Measurements from ENCODE around the gene ECM1.

Gene ECM1

DNA sequence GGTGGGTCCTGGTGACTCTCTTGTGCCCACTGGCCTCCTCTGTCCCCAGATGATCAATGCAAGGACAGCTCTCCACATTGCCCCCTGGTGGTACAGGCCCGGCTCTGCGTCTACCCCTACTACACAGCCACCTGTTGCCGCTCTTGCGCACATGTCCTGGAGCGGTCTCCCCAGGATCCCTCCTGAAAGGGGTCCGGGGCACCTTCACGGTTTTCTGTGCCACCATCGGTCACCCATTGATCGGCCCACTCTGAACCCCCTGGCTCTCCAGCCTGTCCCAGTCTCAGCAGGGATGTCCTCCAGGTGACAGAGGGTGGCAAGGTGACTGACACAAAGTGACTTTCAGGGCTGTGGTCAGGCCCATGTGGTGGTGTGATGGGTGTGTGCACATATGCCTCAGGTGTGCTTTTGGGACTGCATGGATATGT is 52.1 kb downstream of the ECM1 start:
- DNase-seq, result peak; percentile 75

- peak; percentile 84 for DNase-seq
These were observed 52.8 kb downstream of the ECM1 start for GRCh38 chr1:150560576-150561253.

GRCh38 chr1:150561254-150561973 is 53.5 kb downstream of the ECM1 start:
- peak; percentile 73 for DNase-seq

GRCh38 chr1:150561974-150562445 is 54.1 kb downstream of the ECM1 start:
- DNase-seq, result peak; percentile 85

DNA sequence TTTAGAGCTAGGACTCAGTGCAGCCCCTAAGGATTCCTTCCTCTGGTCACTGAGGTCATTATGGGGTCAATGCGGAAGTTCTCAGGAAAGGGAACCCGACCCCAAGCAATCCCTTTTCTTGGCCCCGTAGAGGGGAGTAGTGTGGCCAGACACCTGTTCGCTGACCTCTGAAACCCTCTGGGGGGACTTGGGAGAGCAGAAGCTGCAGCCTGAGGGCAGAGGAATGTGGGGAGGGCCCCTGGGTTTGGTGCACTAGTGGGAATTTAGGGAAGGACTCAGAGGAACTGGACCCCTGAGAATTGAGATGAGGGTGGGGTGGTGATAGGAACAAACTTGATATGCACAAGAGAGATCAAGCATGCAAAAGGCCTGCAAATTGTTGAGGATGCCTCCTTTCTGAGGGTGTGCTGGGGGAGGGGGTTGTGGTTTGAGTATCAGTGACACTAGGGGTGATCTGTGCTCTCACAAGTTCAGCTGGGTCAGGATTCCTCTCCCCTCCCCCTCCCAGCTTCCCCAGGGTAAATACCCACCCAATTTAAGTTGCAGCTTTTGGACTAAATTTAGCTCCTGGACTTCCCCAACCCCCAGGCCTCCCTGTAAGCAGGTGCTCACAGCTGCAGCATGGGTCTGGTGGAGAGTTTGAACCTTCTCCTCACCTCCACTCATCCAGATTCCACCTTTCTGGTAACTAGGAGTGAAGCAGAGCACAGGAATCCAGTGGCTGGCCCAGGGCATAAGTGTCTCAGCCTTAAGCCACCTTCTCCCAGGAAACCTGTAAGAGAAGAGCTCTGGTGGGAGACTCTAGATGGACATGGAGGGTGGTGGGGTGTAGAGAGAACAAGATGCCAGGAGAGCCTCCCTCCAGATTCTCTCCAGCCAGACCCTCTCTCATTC is 54.8 kb downstream of the ECM1 start:
- DNase-seq, result peak; percentile 64
